Measurements from ENCODE around the gene SLC39A8.
"Not testable (repeated sequence)": the region's sequence is repeated elsewhere in the genome, so short reads cannot be mapped to it uniquely, and the experiment has no call there.

The SLC39A8 gene

DNA sequence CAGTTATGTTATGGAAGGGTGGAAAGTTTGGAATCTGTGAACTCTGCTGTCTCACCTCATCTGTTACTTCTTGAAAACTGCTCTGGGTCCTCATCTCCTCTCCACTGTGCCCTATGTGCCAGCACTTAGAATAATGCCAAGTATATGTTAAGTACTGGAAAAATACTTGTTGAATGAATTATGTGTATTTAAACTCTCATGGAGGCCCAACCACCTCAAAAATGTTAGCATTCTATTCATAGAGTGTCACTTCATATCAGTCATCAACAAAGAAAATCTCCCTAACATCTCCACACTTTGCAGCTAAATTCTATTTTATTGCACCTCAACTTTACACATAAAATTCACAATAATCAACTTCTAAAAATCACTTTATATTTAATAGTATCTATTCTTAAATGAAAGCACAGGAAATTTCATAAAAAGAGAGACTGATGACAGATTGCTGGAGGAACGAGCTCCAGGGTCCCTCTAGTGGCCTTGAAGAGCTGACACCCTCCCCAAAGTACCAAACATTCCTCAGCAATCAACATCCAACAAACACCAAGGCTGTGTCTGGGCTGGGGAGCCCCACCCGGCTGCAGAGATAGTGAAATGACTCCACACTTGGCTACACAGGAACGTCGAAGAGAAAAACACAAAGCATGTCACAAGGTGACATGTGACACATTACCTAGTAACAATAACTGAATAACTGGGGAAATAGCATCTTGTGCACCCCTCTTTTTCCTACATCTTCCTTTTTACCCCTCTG, 45.8 kb downstream of the SLC39A8 start:
- peak; percentile 51 for DNase-seq (ENCODE audit: low spot score)

- DNase-seq (ENCODE audit: low spot score): no peak
These were observed 46.6 kb downstream of the SLC39A8 start for GRCh38 chr4:102298716-102299115.

DNA sequence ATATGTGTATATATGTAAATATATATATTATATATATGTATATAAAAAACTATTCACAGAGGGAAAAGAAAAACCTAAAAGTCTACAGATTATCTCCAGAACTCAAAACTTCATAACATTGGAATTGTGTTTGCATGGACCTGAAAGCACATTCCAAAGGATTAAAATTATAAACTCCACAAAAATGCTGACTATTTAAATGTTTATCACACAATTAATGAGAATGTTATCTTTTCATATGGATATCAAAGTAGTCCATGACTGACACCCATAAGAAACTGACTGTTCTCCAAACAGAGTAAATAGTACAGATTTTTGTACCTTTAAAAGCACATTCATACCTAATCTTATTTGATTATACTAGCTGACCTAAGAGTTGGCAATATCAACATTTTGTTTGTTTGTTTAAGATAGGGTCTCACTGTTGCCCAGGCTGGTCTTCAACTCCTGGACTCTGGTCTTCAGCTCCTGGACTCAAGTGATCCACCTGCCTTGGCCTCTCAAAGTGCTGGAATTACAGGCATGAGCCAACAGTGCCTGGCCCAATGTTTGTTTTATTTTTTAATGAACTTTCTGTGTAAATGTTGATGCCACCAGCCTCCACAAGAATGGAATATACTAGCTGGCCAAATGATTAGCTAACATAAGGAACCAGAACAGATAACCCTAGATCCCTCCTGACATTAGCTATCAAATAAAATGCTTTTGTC, 50.0 kb downstream of the SLC39A8 start:
- no peak for DNase-seq (ENCODE audit: low spot score)

DNA sequence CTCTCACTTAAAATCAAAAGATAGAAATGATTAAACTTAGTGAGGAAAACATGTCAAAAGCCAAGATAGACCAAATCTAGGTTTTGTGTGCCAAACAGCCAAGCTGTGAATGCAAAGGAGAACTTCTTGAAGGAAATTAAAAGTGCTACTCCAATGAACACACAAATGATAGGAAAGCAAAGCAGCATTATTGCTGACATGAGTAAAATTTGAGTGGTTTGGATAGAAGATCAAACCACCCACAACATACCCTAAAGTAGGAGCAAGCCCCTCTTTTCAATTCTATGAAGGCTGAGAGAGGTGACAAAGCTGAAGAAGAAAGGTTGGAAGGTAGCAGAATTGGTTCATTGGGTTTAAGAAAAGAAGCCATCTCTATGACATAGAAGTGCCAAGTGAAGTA, 56.8 kb downstream of the SLC39A8 start:
- DNase-seq (ENCODE audit: low spot score): no peak

DNA sequence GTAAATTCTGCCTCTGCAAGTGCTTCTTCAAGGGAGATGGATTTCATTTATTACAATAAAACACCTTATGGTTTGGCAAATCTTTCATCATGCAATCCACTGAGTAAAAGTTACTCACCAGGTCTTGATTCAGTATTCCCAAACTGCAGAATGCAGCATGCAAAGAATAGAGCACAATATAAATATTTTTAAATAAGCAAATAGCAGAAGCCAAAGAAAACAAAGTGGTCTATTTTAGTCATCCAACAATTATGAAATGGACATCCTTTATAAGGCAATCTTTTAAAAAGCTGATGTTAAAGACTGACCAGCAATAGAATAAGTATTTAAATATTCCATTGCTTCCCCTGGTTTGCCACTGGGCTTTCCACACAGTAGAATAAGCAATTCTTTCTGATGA, 59.5 kb downstream of the SLC39A8 start:
- no peak for DNase-seq (ENCODE audit: low spot score)

DNA sequence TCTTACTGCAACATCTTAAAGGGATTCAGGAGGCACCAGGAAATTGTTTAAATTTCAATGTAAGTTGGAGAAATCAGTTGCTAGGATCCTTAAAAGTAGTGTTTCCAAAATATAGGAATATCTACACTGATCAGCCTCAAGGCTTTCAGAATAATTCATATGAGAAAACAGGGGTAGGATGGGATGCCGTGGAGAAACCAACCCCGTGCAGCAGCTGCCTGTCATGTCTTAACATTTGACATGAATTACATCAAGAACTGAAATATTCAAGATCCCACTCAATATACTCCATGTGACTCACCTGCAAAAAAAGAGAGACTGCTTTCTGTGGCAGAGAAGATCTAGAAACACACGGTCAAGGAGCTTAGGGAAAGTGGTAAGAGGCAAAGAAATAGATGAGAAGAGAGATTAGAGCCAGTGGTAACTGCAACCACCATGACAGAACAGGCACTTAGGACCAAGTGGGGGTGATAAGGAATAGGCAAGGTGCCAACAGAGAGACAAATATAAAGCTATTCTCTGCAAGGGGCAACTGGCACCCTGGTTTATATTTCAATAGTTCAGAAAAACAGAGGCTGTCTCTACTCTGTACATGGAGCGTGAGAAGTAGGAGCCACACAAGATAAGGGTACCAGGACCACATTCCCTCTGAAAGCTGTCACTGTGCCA, 64.0 kb downstream of the SLC39A8 start:
- DNase-seq (ENCODE audit: low spot score): no peak

DNA sequence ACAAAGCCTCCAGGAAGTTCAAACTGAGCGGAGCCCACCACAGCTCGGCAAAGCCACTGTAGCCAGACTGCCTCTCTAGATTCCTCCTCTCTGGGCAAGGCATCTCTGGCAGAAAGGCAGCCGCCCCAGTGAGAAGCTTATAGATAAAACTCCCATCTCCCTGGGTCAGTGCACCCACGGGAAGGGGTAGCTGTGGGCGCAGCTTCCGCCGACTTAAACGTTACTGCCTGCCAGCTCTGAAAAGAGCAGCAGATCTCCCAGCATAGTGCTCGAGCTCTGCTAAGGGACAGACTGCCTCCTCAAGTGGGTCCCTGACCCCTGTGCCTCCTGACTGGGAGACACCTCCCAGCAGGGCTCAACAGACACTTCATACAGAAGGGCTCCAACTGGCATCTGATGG, 72.0 kb downstream of the SLC39A8 start:
- DNase-seq (ENCODE audit: low spot score): not testable (repeated sequence)

DNA sequence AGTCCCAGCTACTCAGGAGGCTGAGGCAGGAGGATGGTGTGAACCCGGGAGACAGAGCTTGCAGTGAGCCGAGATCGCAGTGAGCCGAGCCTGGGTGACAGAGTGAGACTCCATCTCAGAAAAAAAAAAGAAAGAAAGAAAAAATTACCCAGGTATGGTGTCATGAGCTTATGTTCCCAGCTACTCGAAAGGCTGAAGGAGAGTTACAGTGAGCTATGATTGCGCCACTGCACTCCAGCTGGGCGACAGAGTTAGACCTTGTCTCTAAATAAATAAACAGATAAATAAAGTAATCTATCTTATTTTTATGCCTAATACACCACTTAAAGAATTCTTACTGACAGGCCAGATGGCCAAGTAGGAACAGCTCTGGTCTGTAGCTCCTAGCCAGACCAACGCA, 73.0 kb downstream of the SLC39A8 start:
- DNase-seq (ENCODE audit: low spot score): no peak

GRCh38 chr4:102268355-102268754, 76.9 kb downstream of the SLC39A8 start:
- no peak for DNase-seq (ENCODE audit: low spot score)

DNA sequence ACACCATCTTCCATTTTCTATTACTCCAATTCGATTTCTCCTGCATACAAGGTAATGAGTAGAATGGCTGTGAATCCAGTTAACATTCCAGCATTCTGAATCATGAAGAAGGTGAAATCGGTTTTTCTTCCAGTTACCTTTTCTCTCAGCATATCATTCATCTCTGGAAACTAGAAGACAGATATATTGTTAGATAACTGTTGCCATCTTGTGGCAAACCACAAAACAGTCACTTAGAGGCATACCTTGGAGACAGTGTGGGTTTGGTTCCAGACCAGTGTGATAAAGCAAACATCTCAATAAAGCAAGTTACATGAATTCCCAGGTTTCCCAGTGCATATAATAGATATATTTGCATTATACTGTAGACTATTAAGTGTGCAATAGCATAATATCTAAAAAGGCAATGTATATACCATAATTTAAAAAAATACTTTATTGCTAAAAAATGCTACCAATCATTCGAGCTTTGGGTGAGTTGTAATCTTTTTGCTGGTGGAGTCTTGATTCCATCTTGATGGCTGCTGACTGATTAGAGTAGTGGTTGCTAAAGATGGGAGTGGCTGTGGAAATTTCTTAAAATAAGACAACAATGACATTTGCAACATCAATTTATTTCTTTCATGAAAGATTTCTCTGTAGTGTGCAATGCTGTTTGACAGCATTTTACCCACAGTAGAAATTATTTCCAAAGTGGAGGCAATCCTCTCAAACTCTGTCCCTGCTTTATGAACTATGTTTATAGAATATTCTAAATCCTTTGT, 82.1 kb downstream of the SLC39A8 start:
- no peak for DNase-seq (ENCODE audit: low spot score)

DNA sequence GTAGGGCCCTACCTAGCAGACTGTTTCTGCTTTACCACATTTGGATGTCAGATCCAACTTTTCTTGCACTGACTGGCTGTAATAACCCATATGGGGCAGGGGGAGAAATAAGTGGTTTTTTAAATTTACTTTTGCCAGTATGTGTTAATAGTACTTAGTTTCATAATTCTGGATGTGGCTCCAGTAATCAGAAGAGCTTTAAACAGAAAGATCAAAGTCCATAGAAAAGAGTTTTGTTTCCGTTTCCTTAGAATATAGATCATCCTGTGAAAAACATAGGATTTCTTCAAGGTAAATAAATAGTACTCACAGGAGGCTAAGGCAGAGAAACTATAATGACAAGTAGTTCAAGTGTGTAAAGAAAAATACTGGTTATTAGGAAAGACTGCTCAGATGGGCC, 85.6 kb downstream of the SLC39A8 start:
- DNase-seq (ENCODE audit: low spot score): no peak

GRCh38 chr4:102259081-102259480, 86.2 kb downstream of the SLC39A8 start:
- DNase-seq (ENCODE audit: low spot score): no peak

DNA sequence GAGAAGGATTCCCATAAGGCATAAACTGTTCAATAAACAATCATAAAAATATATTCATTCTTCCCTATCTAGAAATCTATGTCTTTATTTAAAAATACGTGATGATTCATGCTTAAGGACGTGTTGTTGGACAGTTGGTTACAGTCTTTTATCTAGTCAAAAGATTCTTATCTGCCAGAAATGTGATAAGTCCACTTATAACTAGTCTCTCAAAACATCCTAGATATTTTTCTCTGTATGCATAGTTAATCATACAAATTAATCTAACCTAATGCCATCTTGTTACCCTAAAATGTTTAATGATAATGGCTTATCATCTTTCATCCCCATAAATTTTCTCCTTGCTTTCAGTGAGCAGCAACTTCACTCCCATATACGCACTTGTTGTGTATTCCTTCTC, 89.0 kb downstream of the SLC39A8 start:
- DNase-seq (ENCODE audit: low spot score): no peak

- no peak for DNase-seq (ENCODE audit: low spot score)
These were observed 91.4 kb downstream of the SLC39A8 start for GRCh38 chr4:102253860-102254259.

GRCh38 chr4:102252171-102252570, 93.1 kb downstream of the SLC39A8 start:
- no peak for DNase-seq (ENCODE audit: low spot score)

- no peak for DNase-seq (ENCODE audit: low spot score)
These were observed 94.9 kb downstream of the SLC39A8 start for GRCh38 chr4:102250341-102250740.

- DNase-seq (ENCODE audit: low spot score): no peak
These were observed 98.2 kb downstream of the SLC39A8 start for GRCh38 chr4:102247041-102247440.

DNA sequence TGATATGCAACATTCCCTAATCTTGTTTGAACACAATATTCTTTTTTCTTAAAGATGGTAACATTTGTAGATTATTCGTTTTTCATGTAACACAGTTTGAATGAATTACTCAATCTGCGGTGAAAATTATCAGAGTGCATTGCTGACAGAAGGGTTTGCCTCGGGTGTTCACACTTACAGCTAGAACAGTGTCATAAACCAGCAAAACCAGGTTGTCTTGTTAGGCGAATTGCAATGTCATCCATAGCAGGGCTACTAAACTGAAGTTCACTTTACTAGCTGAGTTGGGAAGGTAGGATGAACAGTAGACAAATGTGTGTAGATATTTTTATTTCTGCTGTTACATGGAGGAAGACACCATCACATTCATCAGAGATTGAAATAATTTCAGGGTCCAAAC, 98.9 kb downstream of the SLC39A8 start:
- DNase-seq (ENCODE audit: low spot score): no peak

- DNase-seq (ENCODE audit: low spot score): no peak
These were observed 100.3 kb downstream of the SLC39A8 start for GRCh38 chr4:102244878-102245535.

DNA sequence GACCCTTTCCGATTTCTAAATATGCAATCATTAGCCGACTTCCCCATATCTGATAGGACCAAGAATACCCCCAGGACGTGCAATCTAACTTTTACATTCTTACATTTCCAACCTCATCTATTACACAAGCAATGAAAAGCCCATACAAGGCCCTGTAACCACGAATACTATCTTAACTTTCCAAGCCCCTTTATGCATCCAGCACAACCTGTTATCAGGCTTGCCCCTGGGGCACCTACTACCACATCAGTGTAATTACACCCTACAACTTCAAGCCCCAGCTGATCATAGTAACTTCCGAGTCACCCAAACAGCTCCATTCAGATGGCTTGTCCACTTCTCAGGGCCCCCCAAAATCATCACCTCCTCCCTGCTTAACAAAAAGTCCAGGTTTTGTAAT, 102.0 kb downstream of the SLC39A8 start:
- DNase-seq (ENCODE audit: low spot score): not testable (repeated sequence)

DNA sequence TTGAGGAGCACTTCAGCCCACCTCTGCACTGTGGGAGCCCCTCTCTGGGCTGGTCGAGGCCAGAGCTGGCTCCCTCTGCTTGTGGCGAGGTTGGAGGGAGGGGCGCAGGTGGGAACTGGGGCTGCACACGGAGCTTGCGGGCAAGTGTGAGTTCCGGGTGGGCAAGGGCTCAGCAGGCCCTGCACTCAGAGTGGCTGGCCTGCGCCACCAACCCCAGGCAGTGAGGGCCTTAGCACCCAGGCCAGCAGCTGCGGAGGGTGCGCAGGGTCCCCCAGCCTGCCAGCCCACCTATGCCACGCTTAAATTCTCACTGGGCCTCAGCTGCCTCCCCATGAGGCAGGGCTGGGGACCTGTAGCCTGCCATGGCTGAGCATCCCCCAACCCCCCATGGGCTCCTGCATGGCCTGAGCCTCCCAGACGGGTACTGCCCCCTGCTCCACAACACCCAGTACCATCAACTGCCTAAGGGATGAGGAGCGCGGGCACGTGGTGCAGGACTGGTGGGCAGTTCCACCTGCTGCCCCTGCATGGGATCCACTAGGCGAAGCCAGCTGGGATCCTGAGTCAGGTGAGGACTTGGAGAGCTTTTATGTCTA, 110.9 kb downstream of the SLC39A8 start:
- DNase-seq (ENCODE audit: low spot score): no peak
